Measurements from ENCODE around the gene SFT2D2.

SFT2D2 gene

GRCh38 chr1:168288311-168289052 lies 62.7 kb downstream of the SFT2D2 start:
- no peak overlapping the region for H3K4me3 ChIP-seq (ENCODE audit: low read depth in 1 of 2, low read length in 2 of 2)
- H3K36me3 ChIP-seq (ENCODE audit: control insufficient read depth in 1 of 2, insufficient read depth in 2 of 2, low read length in 2 of 2), result no peaks in the 10 kb centered on the region
- peaks cover 0 to 4% of the 10 kb centered on the region in 2 donors for H3K4me1 ChIP-seq (ENCODE audit: control insufficient read depth in 1 of 2, insufficient read depth in 2 of 2, low read length in 2 of 2)
- no peaks in the 10 kb centered on the region for H3K27me3 ChIP-seq (ENCODE audit: low read depth, low read length)
- H3K9me3 ChIP-seq (ENCODE audit: control insufficient read depth in 1 of 2, low read length in 2 of 2), result no peaks in the 10 kb centered on the region
- H3K27ac ChIP-seq (ENCODE audit: low read length), result no peak overlapping the region

GRCh38 chr1:168291222-168291837 lies 65.5 kb downstream of the SFT2D2 start:
- Histone ChIP-seq H3K27ac (ENCODE audit: low read length) (no peak overlapping the region), H3K36me3 (ENCODE audit: control insufficient read depth in 1 of 2, insufficient read depth in 2 of 2, low read length in 2 of 2) (no peaks in the 10 kb centered on the region), H3K4me1 (ENCODE audit: control insufficient read depth in 1 of 2, insufficient read depth in 2 of 2, low read length in 2 of 2) (no peaks in the 10 kb centered on the region), H3K9me3 (ENCODE audit: control insufficient read depth in 1 of 2, low read length in 2 of 2) (no peaks in the 10 kb centered on the region), H3K4me3 (ENCODE audit: low read depth in 1 of 2, low read length in 2 of 2) (no peak overlapping the region), H3K27me3 (ENCODE audit: low read depth, low read length) (no peaks in the 10 kb centered on the region)

GRCh38 chr1:168293356-168293755 lies 67.6 kb downstream of the SFT2D2 start:
- Histone ChIP-seq H3K4me1 (ENCODE audit: control insufficient read depth in 1 of 2, insufficient read depth in 2 of 2, low read length in 2 of 2) (no peaks in the 10 kb centered on the region), H3K9me3 (ENCODE audit: control insufficient read depth in 1 of 2, low read length in 2 of 2) (no peaks in the 10 kb centered on the region), H3K36me3 (ENCODE audit: control insufficient read depth in 1 of 2, insufficient read depth in 2 of 2, low read length in 2 of 2) (no peaks in the 10 kb centered on the region), H3K27ac (ENCODE audit: low read length) (no peak overlapping the region), H3K27me3 (ENCODE audit: low read depth, low read length) (no peaks in the 10 kb centered on the region), H3K4me3 (ENCODE audit: low read depth in 1 of 2, low read length in 2 of 2) (no peak overlapping the region)

GRCh38 chr1:168295411-168296114 lies 69.8 kb downstream of the SFT2D2 start:
- H3K27ac ChIP-seq (ENCODE audit: low read length), result no peak overlapping the region
- no peaks in the 10 kb centered on the region for H3K36me3 ChIP-seq (ENCODE audit: control insufficient read depth in 1 of 2, insufficient read depth in 2 of 2, low read length in 2 of 2)
- H3K27me3 ChIP-seq (ENCODE audit: low read depth, low read length), result no peaks in the 10 kb centered on the region
- no peaks in the 10 kb centered on the region for H3K9me3 ChIP-seq (ENCODE audit: control insufficient read depth in 1 of 2, low read length in 2 of 2)
- H3K4me1 ChIP-seq (ENCODE audit: control insufficient read depth in 1 of 2, insufficient read depth in 2 of 2, low read length in 2 of 2), result no peaks in the 10 kb centered on the region
- H3K4me3 ChIP-seq (ENCODE audit: low read depth in 1 of 2, low read length in 2 of 2), result no peak overlapping the region

GRCh38 chr1:168297019-168297730 lies 71.4 kb downstream of the SFT2D2 start:
- H3K27me3 ChIP-seq (ENCODE audit: low read depth, low read length), result no peaks in the 10 kb centered on the region
- no peak overlapping the region for H3K27ac ChIP-seq (ENCODE audit: low read length)
- no peak overlapping the region for H3K4me3 ChIP-seq (ENCODE audit: low read depth in 1 of 2, low read length in 2 of 2)
- no peaks in the 10 kb centered on the region for H3K36me3 ChIP-seq (ENCODE audit: control insufficient read depth in 1 of 2, insufficient read depth in 2 of 2, low read length in 2 of 2)
- no peaks in the 10 kb centered on the region for H3K9me3 ChIP-seq (ENCODE audit: control insufficient read depth in 1 of 2, low read length in 2 of 2)
- no peaks in the 10 kb centered on the region for H3K4me1 ChIP-seq (ENCODE audit: control insufficient read depth in 1 of 2, insufficient read depth in 2 of 2, low read length in 2 of 2)

- H3K27ac ChIP-seq (ENCODE audit: low read length), result no peak overlapping the region
- H3K36me3 ChIP-seq (ENCODE audit: control insufficient read depth in 1 of 2, insufficient read depth in 2 of 2, low read length in 2 of 2), result no peaks in the 10 kb centered on the region
- no peaks in the 10 kb centered on the region for H3K4me1 ChIP-seq (ENCODE audit: control insufficient read depth in 1 of 2, insufficient read depth in 2 of 2, low read length in 2 of 2)
- H3K4me3 ChIP-seq (ENCODE audit: low read depth in 1 of 2, low read length in 2 of 2), result no peak overlapping the region
- H3K27me3 ChIP-seq (ENCODE audit: low read depth, low read length), result no peaks in the 10 kb centered on the region
- no peaks in the 10 kb centered on the region for H3K9me3 ChIP-seq (ENCODE audit: control insufficient read depth in 1 of 2, low read length in 2 of 2)
Observed at GRCh38 chr1:168298446-168298845, 72.6 kb downstream of the SFT2D2 start.

- H3K36me3 ChIP-seq (ENCODE audit: control insufficient read depth in 1 of 2, insufficient read depth in 2 of 2, low read length in 2 of 2), result no peaks in the 10 kb centered on the region
- no peaks in the 10 kb centered on the region for H3K27me3 ChIP-seq (ENCODE audit: low read depth, low read length)
- H3K27ac ChIP-seq (ENCODE audit: low read length), result no peak overlapping the region
- no peaks in the 10 kb centered on the region for H3K4me1 ChIP-seq (ENCODE audit: control insufficient read depth in 1 of 2, insufficient read depth in 2 of 2, low read length in 2 of 2)
- H3K9me3 ChIP-seq (ENCODE audit: control insufficient read depth in 1 of 2, low read length in 2 of 2), result no peaks in the 10 kb centered on the region
- H3K4me3 ChIP-seq (ENCODE audit: low read depth in 1 of 2, low read length in 2 of 2), result no peak overlapping the region
Observed at GRCh38 chr1:168300626-168301025, 74.8 kb downstream of the SFT2D2 start.

GRCh38 chr1:168301664-168302320 lies 76.0 kb downstream of the SFT2D2 start:
- Histone ChIP-seq H3K4me3 (ENCODE audit: low read depth in 1 of 2, low read length in 2 of 2) (no peak overlapping the region), H3K27ac (ENCODE audit: low read length) (no peak overlapping the region), H3K9me3 (ENCODE audit: control insufficient read depth in 1 of 2, low read length in 2 of 2) (no peaks in the 10 kb centered on the region), H3K36me3 (ENCODE audit: control insufficient read depth in 1 of 2, insufficient read depth in 2 of 2, low read length in 2 of 2) (peaks cover 0 to under 1% of the 10 kb centered on the region in 2 donors), H3K4me1 (ENCODE audit: control insufficient read depth in 1 of 2, insufficient read depth in 2 of 2, low read length in 2 of 2) (no peaks in the 10 kb centered on the region), H3K27me3 (ENCODE audit: low read depth, low read length) (no peaks in the 10 kb centered on the region)

All from muscle layer of duodenum (tissue), 2 donors.